ENCODE measurements around the gene INTS7.

GRCh38 chr1:212013672-212014071, 21.7 kb downstream of the INTS7 start:
- TF ChIP-seq, protein P1, sequence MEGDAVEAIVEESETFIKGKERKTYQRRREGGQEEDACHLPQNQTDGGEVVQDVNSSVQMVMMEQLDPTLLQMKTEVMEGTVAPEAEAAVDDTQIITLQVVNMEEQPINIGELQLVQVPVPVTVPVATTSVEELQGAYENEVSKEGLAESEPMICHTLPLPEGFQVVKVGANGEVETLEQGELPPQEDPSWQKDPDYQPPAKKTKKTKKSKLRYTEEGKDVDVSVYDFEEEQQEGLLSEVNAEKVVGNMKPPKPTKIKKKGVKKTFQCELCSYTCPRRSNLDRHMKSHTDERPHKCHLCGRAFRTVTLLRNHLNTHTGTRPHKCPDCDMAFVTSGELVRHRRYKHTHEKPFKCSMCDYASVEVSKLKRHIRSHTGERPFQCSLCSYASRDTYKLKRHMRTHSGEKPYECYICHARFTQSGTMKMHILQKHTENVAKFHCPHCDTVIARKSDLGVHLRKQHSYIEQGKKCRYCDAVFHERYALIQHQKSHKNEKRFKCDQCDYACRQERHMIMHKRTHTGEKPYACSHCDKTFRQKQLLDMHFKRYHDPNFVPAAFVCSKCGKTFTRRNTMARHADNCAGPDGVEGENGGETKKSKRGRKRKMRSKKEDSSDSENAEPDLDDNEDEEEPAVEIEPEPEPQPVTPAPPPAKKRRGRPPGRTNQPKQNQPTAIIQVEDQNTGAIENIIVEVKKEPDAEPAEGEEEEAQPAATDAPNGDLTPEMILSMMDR (optimal IDR thresholded peaks at IDR 0.05 in 1 of 3, IDR thresholded peaks at IDR 0.05 in 1 of 3, conservative IDR thresholded peaks at IDR 0.05 in 1 of 3; ENCODE audit: extremely low read depth in 1 of 3, insufficient read depth in 2 of 3, low read length in 3 of 3) = no peak
- no peak for TF ChIP-seq EZH2 (IDR thresholded peaks at IDR 0.05; ENCODE audit: low read length)
